NK-92 treated with Interleukin-12 subunit alpha and Interleukin-12 subunit beta, amount 100 ng/mL, for 24 hours (cell line): Measurements from ENCODE around the gene MIPEP.
"Not testable (repeated sequence)": the region's sequence is repeated elsewhere in the genome, so short reads cannot be mapped to it uniquely, and the experiment has no call there.

ENCODE experiments used
- DNase-seq: peaks from one replicate; lab custom pipeline; 2025; lab: John Stamatoyannopoulos, UW

Gene MIPEP

GRCh38 chr13:23776698-23777574 lies 112.3 kb downstream of the MIPEP start:
- no peak for DNase-seq

GRCh38 chr13:23772717-23773116 lies 116.5 kb downstream of the MIPEP start:
- DNase-seq, result no peak

- no peak for DNase-seq
These were observed 117.2 kb downstream of the MIPEP start for GRCh38 chr13:23771956-23772355.

GRCh38 chr13:23771552-23771951 lies 117.6 kb downstream of the MIPEP start:
- DNase-seq, result no peak

GRCh38 chr13:23770973-23771372 lies 118.2 kb downstream of the MIPEP start:
- no peak for DNase-seq

DNA sequence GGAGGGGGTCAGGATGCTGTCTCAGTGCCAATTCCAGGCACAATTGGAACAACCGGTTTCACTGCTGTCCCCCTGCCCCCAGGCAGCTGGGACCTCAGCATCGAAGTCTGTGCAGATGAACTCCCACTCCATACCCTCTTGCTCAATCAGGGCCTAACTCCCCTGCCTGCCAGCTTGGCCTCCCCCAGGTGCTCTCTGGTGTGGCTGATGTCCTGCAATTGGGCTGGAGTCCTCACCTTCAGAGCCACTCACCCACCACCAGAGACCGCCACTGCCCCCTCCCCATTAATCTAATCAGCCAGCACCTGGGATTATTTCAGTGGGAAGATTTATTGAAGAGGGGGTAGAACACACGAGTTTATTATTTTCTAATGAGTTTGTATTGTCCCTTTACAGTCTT lies 118.8 kb downstream of the MIPEP start:
- no peak for DNase-seq

- no peak for DNase-seq
These were observed 119.8 kb downstream of the MIPEP start for GRCh38 chr13:23769401-23769800.

GRCh38 chr13:23767838-23768237 lies 121.4 kb downstream of the MIPEP start:
- DNase-seq, result no peak

GRCh38 chr13:23766939-23767338 lies 122.3 kb downstream of the MIPEP start:
- DNase-seq, result no peak

GRCh38 chr13:23766283-23766682 lies 122.9 kb downstream of the MIPEP start:
- no peak for DNase-seq

GRCh38 chr13:23765531-23765930 lies 123.7 kb downstream of the MIPEP start:
- DNase-seq, result no peak

DNA sequence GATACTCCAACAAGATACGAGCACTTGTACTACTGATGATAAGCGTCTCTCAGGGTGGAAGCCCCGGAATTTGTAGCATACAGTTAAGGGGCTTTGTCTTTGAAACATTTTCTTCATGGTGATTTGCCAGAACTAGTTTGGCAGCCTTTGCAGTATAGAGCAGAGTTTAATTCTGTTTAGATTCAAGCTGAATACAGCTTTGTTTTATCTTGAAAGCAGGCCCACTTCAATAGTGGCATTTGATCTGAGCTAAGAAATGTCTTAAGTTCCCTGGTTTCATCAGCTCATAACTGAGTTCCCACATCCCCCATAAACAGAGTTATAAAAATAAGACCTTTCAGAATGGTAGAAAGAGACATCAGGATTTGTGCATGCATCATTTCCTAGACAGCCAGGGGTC lies 125.9 kb downstream of the MIPEP start:
- no peak for DNase-seq

DNA sequence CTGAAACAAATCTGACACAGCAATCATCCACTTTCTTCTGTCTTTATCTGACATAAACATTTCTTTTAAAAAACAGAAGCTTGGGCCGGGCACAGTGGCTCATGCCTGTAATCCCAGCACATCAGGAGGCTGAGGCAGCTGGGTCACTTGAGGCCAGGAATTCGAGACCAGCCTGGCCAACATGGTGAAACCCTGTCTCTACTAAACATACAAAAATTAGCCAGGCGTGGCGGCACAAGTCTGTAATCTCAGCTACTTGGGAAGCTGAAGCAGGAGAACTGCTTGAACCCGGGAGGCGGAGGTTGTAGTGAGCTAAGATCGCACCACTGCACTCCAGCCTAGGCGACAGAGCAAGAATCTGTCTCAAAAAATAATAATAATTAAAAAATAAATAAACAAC lies 127.4 kb downstream of the MIPEP start:
- not testable (repeated sequence) for DNase-seq

- no peak for DNase-seq
These were observed 129.2 kb downstream of the MIPEP start for GRCh38 chr13:23760000-23760399.

GRCh38 chr13:23758798-23759527 lies 130.2 kb downstream of the MIPEP start:
- DNase-seq, result no peak

- DNase-seq, result no peak
These were observed 134.2 kb downstream of the MIPEP start for GRCh38 chr13:23754997-23755396.

DNA sequence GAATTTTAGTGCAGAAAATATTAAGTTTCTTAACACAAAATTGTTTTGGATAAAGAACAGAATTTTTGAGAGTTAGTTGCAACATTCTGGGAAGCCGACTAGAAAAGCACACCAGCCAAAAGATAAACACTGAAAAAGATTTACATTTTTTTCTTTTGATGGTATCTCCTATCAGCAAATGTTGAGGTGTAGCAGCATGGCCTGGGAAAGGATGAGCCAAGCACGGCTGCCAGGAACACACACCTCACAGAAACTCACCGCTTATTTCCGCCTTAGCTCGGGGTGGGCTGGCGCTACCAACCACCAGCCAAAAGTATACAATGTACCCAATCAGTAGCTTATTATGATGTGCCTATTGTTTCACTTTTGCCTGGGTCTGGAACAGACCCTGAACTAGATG lies 134.7 kb downstream of the MIPEP start:
- no peak for DNase-seq

- DNase-seq, result no peak
These were observed 135.7 kb downstream of the MIPEP start for GRCh38 chr13:23753458-23753857.

DNA sequence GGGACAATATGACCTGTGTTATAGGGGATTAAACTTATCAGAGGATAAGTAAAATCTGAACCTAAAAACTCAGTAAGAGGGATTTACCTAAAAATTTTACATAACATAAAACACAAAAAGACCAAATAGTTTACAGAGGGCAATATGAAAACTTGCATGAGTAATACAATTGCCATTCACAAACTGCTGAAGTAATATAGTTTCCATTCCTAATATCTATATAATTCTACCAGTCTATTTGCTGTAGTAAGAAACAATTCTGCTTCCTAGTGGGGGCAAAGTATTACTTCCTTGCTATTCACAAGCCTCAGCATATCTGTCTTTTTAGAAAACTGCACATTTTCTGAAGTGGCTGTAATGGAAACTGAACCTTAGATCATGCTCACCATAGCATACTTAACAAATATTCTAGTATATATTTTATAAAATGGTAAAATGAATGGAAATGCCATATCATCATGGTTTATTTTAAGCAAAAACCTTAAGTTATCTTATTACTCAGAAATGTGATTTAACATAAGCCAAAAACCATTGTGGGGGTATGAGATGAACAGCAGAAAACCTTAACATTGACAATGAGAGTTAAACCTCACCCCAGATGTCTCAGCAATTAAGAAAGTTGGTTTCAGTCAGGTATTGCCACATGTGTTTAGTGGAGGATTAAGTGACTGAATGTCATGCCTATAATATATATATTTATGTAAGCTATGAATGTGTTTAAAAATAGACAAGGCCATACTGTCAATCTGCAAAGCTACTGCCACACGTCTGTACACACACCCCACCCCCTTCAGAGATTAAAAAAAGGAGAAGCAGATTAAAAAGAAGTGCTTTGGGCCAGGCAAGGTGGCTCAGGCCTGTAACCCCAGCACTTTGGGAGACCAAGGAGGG lies 136.8 kb downstream of the MIPEP start:
- no peak for DNase-seq

GRCh38 chr13:23751195-23751594 lies 138.0 kb downstream of the MIPEP start:
- no peak for DNase-seq

DNA sequence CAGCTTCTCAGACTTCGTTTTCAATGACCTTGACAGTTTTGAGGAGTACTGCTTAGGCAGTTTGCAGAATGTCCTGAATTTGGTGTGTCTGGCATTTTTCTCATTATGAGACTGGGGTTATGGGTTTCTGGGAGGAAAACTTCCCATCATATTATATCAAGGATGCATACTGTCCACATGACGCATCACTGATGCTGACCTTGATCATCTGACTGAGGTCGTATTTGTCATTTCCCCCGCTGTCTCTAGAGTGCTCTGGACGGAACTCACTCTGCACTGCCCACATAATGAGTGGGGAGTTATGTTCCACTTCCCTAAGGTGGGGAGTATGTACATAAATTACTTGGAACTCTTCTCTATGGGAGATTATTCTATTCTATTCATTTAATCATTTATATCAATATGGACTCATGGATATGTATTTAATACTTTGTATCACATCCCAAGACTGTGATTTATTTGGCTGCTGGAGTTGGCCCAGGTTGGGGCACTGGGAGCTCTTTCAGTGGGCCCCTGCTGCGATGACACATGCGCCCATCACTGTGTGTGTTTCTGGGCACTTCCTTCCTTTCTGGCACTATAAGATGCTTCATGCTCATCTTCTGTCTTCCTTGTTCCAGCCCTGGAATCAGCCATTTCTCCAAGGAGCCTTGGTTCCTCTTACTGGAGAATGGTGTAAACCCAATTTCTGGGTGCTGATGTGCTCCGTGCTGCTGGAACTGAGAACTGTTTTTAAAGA lies 138.6 kb downstream of the MIPEP start:
- no peak for DNase-seq
